Stimulated activated CD8-positive, alpha-beta memory T cell treated with anti-CD3 and anti-CD28 coated beads, Interleukin-7, amount 100 ng/mL, for 24 hours (primary cell): ENCODE measurements around the gene CYLD.

Experiments
- DNase-seq: peaks from one replicate; pipeline ENCODE4 v3.0.0-alpha.2; 2020; ENCODE audit warnings: low read depth

Gene CYLD

GRCh38 chr16:50845296-50845695 is 103.4 kb downstream of the CYLD start:
- no peak for DNase-seq

GRCh38 chr16:50846511-50846910 is 104.6 kb downstream of the CYLD start:
- no peak for DNase-seq

GRCh38 chr16:50847166-50847565 is 105.3 kb downstream of the CYLD start:
- no peak for DNase-seq

- no peak for DNase-seq
Observed at GRCh38 chr16:50848755-50849514, 107.0 kb downstream of the CYLD start.
